HG03378 (cell line): ENCODE data around the gene HMCN1.
"Not testable (repeated sequence)": the region's sequence is repeated elsewhere in the genome, so short reads cannot be mapped to it uniquely, and the experiment has no call there.

ENCODE experiments used
- ATAC-seq: cut with Tn5 transposase; IDR thresholded peaks from one replicate; pipeline ENCODE4 v1.9.1; 2021; ENCODE audit warnings: mild to moderate bottlenecking, moderate library complexity; ENCODE audit not compliant: unreplicated experiment

HMCN1 gene

GRCh38 chr1:185846672-185847444 is 112.7 kb downstream of the HMCN1 start:
- no peak for ATAC-seq

GRCh38 chr1:185849014-185849413 is 114.8 kb downstream of the HMCN1 start:
- no peak for ATAC-seq

GRCh38 chr1:185850366-185850765 is 116.2 kb downstream of the HMCN1 start:
- ATAC-seq, result no peak

- ATAC-seq, result no peak
Measured at GRCh38 chr1:185853739-185854138, 119.5 kb downstream of the HMCN1 start.

GRCh38 chr1:185856482-185856881 is 122.3 kb downstream of the HMCN1 start:
- no peak for ATAC-seq

GRCh38 chr1:185857442-185857841 is 123.3 kb downstream of the HMCN1 start:
- ATAC-seq, result no peak

GRCh38 chr1:185860311-185860710 is 126.1 kb downstream of the HMCN1 start:
- no peak for ATAC-seq

DNA sequence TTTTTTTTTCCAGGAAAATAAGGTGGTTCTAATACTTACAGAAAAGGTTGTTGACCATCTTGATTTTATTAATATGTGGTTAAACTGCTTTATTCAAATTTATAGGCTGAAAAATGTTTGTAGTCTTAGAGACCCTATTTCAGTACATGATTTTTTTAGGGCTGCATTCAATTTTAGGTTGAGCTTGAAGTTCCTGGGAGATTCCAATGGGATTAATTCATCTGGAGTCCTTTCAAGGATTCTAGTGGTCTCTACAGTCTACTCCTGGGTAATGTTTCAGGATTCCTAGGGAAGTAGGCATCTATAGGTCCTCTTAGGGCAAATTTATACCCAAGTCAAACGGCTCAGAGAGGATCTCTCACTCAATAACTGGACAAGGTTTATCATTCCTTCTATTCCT is 126.7 kb downstream of the HMCN1 start:
- ATAC-seq, result no peak

DNA sequence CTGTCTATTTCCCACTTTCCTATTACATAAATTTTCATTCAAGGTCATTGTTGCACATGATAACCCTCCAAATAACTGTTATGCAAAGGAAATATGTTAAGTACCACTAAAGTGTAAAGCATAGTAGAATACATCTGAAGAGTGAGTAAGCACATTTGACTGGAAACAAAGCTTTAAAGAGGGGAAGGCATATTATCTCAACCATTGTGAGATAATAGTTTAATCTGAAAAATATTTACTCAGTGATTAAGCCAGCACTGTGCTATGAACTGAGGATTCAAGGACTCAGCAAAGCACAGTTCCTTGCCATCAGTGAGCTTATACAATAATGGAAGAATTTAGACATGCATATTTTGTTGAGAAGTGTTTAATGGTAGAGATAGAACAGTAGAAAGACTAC is 127.4 kb downstream of the HMCN1 start:
- ATAC-seq, result no peak

- no peak for ATAC-seq
Measured at GRCh38 chr1:185862235-185862634, 128.0 kb downstream of the HMCN1 start.

DNA sequence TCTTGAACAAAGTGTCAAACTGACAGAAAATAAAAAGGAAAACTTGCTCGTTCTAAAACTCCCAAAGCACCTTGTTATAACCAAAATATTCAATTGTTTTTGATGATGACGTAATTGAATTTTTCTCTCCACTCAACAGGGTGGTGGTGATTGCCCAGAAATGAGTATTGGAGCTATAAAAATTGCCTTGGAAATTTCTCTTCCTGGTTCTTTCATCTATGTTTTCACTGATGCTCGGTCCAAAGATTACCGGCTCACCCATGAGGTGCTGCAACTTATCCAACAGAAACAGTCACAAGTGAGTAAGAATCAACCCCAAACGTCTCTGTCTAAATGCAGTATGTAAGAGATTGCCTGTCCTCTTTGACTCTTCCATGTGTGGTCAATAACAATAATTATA is 130.1 kb downstream of the HMCN1 start:
- ATAC-seq, result no peak

DNA sequence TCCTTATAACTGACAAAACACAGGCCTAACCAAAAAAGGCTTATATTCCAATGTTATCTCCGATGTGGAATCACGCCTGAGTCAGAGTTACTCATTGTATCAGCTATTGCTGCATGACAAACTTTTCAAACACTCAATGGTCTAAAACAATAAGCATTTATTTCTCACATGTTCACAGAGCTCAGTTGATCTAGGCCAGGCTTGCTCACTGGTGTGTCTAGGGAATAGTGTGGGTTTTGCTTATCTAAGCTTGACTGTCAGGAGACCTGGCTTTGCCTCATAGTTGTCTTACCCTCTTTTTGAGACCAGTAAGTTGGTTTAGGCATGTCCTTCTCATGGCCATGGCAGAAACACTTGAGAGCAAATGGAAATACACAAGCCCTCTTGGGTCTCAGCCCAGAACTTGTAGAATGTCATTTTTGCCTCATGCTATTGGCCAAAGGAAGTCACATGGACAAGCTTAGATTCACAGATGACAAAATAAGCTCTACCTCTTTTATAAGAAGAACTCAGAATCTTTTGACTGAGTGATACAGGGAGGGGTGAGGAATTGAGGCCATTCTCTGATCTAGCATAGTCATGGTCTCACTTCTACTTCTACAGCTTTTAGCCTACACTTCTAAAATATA is 130.8 kb downstream of the HMCN1 start:
- no peak for ATAC-seq

DNA sequence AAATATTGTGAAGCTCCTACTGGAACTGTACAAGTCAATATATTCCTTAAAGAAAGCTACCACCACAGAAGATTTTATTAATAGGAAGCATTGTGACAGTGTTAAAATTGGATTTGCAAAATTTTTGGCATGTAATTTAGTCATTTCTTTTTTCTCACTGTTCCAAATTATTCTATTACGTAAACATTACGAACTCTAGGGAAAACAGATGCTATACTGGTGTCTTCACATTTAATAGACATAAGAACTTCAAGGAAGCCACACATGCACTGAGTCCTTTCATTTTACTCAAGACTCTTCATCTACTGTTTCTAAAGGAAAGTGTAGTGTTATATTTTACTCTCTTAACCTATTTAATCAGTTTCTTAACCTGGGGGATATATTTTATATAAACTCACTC is 135.4 kb downstream of the HMCN1 start:
- no peak for ATAC-seq

DNA sequence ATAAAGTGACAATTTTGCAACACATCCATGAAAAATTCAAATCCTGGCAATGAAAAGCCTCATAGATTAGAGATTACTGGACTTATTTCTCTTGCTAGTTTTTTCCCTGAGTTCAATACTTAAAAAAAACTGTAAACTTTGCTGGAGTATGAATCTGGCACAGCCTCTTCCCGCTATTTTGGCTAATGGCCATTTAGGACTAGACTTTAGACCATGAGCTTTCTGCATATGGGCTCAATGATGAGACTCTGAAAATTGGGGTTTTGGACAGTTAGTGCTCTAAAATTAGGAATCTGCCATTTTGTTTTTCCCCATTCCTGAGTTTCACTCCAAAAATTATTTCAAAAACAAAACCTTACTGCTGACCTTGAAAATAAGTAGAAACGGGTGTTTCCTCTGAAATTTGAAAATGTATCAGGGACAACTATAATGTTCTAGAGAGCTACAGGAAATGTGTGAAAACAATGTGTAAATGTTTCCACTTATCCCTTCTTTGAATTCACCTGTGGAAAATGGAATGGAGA is 137.5 kb downstream of the HMCN1 start:
- ATAC-seq, result no peak

DNA sequence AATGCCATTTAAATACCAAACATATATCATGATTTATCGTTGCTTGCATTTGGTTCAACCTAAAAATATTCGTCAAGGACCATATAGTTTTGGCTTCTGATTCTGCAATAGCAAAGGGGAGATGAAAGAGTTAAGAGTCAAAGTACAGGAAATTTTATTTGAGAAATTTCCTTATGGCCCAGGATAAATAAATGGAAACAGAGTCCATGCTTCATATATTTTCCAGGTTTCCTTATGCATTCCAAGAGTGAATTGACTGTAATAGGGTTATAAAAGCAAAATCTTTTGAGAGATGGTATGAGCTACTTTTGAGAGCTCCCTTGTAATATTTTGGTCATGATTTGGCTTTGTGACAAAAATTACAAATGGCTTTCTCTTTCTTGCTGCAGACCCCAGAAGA is 140.1 kb downstream of the HMCN1 start:
- no peak for ATAC-seq

DNA sequence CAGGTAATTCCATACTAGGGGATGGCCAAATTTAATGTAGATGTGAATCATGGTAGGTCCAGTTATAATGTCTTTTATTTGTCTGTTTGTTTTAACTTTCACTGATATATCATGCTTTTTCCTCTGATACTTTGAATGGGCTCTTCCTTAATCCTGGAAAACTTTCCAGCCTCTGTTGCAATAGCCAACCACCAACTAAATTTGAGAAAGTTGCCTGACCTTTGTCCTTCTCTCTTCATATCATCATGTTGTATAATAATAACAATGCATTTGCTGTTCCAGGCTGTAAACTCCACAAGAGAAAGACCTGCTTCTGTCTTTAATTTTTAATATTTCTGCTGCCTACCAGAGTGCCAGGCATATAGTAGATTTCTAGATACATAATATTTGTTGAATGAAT is 146.1 kb downstream of the HMCN1 start:
- ATAC-seq, result no peak

- ATAC-seq, result no peak
Measured at GRCh38 chr1:185880779-185881333, 146.7 kb downstream of the HMCN1 start.

GRCh38 chr1:185886046-185886445 is 151.9 kb downstream of the HMCN1 start:
- ATAC-seq, result no peak

- no peak for ATAC-seq
Measured at GRCh38 chr1:185886671-185887070, 152.5 kb downstream of the HMCN1 start.

DNA sequence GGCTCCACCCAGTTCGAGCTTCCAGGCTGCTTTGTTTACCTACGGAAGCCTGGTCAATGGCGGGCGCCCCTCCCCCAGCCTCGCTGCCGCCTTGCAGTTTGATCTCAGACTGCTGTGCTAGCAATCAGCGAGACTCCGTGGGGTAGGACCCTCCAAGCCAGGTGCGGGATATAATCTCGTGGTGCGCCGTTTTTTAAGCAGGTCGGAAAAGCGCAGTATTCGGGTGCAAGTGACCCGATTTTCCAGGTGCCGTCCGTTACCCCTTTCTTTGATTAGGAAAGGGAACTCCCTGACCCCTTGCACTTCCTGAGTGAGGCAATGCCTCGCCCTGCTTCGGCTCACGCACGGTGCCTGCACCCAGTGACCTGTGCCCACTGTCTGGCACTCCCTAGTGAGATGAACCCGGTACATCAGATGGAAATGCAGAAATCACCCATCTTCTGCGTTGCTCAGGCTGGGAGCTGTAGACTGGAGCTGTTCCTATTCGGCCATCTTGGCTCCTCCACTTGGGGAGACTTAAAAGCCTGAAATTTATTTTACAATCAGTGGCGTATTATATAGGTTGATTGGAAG is 158.7 kb downstream of the HMCN1 start:
- ATAC-seq, result not testable (repeated sequence)

DNA sequence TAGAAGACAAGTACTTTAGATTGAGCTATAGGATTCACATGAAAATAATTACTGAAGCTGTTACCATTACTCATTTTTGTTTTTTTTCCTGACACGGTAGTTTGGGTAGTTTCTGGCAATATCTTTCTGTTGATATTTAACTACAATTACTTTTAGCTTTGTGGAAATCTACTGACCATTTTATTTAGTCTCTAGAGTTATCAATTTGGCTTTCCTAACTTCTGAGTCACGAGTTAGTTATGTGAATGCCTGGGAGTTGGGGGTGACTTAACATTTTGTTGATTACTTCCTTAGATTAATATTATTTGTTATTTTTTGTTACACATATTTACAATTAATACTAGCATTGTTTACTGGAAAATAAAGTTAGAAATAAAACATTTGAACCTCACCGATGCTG is 160.6 kb downstream of the HMCN1 start:
- ATAC-seq, result no peak
